Esophagus muscularis mucosa (tissue), 3 donors: Measurements from ENCODE around the gene TLL2.

Source experiments
- POLR2A ChIP-seq: fragments of 450-650 bp; IDR thresholded peaks from one replicate; pipeline ENCODE4 v1.6.1; 2017; ENCODE audit warnings: antibody characterized with exemption, moderate library complexity, mild to moderate bottlenecking, low read depth
- TF ChIP-seq, protein P1 (sequence below), 3 experiments: fragments of 200-600 bp in 2 of 3; fragments of 450-650 bp in 1 of 3; sonication (generic) in 2 of 3; IDR thresholded peaks; one replicate each; pipeline ENCODE4 v1.5.1; 2017 to 2019; ENCODE audit warnings: antibody characterized with exemption in 3 of 3, mild to moderate bottlenecking in 2 of 3, moderate library complexity in 1 of 3

- TF ChIP-seq, protein P1, sequence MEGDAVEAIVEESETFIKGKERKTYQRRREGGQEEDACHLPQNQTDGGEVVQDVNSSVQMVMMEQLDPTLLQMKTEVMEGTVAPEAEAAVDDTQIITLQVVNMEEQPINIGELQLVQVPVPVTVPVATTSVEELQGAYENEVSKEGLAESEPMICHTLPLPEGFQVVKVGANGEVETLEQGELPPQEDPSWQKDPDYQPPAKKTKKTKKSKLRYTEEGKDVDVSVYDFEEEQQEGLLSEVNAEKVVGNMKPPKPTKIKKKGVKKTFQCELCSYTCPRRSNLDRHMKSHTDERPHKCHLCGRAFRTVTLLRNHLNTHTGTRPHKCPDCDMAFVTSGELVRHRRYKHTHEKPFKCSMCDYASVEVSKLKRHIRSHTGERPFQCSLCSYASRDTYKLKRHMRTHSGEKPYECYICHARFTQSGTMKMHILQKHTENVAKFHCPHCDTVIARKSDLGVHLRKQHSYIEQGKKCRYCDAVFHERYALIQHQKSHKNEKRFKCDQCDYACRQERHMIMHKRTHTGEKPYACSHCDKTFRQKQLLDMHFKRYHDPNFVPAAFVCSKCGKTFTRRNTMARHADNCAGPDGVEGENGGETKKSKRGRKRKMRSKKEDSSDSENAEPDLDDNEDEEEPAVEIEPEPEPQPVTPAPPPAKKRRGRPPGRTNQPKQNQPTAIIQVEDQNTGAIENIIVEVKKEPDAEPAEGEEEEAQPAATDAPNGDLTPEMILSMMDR (IDR thresholded peaks at IDR 0.05), result no peak
- no peak for TF ChIP-seq POLR2A
These were observed 86.4 kb downstream of the TLL2 start for GRCh38 chr10:96427291-96427690.
